HG03558 (cell line): ENCODE data around the gene SEPTIN8.

Source experiments
- ATAC-seq: cut with Tn5 transposase; IDR thresholded peaks from one replicate; pipeline ENCODE4 v1.9.1; 2021; ENCODE audit warnings: moderate number of reproducible peaks; ENCODE audit not compliant: unreplicated experiment; ENCODE audit errors: extremely low read depth

Gene SEPTIN8, protein sequence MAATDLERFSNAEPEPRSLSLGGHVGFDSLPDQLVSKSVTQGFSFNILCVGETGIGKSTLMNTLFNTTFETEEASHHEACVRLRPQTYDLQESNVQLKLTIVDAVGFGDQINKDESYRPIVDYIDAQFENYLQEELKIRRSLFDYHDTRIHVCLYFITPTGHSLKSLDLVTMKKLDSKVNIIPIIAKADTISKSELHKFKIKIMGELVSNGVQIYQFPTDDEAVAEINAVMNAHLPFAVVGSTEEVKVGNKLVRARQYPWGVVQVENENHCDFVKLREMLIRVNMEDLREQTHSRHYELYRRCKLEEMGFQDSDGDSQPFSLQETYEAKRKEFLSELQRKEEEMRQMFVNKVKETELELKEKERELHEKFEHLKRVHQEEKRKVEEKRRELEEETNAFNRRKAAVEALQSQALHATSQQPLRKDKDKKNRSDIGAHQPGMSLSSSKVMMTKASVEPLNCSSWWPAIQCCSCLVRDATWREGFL

DNA sequence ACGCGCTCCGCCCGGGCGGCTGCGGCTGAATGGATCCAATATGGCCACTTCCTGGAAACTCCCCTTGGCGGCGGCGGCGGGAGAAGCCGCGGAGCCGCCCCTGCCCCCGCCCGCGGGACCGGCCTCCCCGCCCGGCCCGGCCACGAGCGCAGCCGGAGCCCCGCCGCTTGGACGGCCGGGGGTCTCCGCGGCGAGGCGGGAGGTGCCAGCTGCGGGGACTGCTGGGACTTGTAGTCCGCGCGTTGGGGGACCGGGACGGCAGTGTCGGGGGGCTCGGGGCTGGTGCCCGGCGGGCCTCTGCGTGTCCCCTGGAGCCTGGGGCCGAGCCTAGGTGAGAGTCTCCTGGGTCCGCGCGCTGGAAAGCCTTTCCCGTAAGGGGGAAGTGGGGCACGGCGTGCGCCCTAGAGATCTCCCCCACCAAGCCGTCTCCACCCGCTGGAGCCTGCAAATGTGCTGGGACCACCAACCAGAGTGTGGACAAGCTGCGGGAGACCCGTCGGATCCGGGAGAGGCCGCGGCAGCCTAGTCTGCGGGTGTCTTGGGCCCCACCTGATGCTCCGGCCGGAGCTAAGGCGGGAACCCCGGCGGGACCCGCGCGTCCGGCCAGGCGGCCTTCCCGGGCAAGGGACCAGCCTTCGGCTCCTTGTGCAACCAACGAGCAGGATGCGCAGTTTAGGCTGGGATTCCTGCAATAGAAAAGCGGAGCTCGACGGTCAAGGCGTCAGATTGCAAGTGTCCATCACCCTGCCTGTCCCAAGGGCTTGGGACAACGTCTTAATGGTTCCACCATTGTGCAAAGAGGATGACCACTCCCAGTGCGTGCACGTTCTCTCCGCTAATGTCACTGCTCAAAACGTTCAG is at the start of gene SEPTIN8:
TSS of gene SEPTIN8 (minus strand) at position 31 of the 861 bp plus-strand sequence. CDS start 102 bp downstream, outside the sequence.
- no peak for ATAC-seq

DNA sequence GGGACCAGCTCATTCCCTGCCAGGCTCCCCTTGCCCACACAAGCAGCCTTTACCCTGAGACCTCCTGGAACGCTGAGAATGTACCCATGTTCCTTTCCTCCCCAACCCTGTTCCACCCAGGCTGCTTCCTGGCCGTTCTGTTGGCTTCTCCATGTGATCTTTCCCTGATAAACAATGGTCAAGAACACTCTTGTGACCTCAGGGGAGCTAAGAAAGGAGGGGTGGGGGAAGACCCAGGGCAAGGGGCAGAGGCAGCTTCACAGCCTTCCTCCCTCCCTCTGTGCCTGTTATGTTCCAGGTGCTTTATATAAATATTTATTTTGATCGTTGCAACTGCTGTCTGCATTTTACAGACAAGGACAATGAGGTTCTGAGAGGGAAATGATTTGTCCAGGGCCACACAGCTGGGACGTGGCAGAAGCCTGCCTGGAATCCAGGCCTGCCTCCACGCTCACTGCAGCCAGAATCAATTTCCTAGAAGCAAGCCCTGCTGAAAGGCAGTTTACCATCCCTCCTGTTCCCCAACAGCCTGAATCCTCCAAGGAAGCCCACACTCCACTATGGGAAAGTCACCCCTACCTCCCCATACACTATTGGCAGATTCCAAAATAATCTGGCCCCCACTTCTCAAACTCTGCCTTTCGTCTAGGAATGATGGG is 49.5 kb upstream of the SEPTIN8 start:
- ATAC-seq = no peak

DNA sequence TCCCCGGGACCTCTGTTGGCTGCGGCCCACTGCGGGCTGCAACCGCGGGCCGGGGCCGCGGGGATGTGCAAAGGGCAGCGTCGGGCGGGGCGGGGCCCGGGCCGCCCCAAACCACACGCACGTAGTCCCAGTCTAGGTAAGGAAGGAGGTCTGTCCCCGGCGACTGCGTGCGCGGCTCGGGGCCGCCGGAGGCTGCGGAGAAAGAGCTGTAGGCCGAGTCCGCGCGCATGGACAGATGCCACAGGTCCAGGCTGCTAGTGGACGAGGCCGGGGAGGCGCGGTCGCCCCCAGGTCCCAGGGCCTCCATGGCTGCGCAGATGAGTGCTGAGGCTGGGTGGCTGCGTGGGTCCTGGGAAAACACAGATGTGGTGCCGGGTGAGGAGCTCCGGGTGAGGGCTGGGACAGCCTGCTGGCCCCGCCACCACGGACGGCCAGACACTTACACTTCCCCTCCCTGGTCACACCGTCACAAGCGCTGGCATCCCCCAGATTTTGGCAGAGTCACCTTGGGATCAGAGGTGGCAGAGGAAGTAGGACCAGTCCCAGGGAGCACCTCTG is 48.9 kb upstream of the SEPTIN8 start:
- ATAC-seq = no peak

DNA sequence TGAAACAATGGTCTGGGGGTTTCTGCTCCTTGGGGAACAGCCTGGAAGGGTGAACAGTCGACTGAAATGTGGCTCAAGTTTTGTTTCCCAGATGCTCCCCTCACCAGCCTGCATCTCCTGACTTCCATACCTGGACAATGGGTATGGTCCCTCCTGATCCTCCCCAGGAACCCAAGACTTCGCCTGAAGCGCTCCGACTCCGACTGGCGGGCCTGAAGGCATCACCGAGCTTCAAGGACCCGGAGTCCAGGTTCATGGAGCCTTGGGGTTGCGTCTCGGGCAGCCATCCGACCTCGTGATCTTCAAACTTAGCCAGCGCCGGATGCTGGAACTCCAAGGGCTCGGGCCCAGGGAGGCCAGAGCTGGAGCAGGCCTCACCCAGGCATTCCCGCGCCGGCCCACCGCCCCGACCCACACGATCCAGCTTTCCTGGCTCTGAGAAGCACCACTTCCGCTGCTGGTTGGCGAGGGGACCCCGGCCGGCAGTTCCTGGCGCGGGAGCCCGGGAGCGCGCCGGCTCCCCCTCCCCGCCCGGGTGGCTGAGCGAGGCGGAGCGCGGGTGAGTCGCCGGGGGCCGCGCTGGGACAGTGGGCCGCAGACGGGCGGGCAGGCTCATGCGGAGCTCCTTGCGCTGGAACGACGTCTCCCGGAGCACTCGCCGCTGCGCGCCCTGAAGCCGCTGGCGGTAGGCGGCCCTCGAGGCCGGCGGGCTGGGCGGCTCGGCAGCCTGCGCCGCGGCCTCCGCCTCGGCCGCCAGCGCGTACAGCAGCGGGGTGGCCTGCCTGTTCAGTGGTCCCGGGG is 48.2 kb upstream of the SEPTIN8 start:
- ATAC-seq = no peak

DNA sequence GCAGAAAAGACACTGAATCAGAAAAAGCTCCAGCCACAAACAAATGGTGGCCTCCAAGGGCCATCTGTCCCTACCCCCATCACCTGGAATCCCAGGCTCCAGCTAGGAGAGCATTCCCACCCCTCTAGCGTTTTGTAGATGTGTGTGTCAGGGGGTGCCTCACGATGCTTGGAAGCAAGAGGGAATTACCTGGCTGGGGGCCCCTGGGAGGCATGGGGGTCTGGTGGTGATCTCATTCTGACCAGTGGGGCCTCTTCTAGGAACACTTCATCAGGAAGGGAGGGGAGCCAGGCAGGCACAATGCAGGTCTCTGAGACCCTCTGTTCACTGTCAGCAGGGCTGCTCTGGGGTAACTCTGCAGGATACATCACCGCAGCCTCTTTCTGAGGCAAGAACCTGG is 47.4 kb upstream of the SEPTIN8 start:
- no peak for ATAC-seq

DNA sequence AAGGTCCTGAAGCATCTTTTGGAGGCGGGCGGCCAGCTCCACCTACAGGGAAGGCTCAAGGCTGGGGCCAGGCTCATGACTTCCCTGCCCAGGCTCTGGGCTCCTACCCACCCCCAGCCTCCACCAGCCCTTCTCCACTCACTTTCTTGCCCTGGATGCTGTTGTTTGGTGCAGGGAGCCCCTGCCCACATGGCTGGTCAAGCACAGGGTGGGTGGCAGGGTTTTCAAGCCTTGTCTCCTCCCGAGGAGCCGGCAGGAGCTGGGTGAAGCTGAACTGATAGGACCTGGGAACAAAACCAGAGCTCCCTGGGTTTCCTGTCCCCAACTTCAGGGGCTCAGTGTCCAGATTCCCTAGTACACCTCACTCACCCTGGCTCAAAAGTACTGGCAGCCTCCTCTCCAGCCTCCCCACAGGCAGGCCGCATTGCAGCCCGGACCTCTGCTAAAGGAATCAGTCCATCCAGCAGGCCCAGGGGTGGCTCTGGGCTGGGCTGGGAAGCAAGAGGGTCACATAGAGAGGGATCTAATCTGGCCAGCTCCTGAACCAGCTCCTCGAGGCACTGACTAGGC is 46.5 kb upstream of the SEPTIN8 start:
- no peak for ATAC-seq

DNA sequence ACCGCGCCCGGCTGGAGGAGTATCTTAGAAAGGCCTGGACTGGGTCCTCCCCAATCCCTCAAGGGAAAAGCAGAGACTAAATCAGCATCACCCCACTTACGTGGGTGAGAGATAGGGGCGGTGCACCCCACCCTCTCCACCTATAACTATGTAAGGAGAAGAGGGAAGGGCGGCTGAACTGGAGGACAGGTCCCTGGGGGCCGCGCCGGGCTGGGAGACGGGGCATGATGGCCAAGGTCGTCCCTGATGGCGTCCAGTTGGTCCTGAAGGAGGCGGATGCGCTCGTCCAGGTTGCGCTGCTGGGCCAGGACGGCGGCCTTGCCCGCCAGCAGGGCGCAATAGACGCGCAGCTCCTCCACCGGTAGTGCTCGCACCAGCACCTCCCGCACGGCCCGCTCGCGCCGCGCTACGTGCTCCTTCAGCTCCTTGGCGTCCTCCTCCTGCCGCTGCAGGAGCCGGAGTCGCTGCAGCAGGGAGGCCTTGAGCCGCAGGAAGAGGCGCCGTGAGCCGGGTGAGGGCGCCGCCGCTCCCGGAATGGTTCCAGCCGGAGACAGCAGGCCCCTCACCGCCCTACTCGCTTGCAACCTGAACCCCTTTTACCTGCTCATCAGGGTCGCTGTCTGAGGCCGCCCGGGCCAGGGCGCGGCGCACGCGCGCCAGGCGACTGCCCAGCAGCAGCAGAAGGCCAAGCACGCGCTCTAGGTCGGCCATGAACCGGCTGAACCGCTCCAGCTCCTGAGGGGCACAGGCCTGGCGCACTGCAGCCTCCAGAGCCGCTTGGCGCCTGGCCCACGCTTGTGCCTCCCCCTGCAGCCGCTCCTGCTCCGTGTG is 45.8 kb upstream of the SEPTIN8 start:
- ATAC-seq = no peak

DNA sequence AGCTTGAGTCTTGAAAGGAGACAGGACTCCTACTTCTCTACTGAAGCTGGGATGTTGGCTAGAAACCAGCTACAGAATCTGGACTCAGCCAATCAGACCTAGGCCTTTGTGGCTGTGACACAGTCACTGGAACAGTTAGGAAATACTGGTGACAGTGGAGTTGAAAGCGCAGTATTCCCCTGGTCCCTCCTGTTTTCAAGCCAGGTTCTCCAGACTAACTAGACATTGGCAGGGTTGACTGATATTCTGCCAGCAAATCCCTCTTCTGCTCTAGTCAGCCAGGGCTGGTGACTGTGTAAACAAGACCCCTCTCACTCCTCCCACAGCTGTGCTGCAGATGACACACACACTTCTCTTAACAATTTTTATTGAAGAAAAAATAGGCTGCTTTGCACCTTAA is 44.8 kb upstream of the SEPTIN8 start:
- ATAC-seq = no peak

DNA sequence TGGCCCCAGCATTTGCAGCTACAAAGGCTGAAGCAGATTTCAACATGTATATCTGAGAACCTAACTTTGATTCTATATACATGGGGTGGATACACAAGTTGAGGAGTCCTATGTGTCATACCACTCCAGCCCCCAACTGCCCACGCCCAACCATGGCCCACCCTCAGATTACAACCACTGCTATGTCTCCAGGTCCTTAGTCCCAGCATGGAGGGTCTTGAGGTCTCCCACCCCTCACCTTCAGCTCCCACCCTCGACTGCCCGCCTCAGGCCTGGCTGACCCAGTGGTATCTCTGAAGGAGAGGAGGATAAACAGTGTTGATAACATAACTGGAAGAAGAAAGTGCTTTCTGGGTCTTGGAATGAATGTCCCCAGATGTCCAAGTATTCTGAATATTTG is 44.3 kb upstream of the SEPTIN8 start:
- ATAC-seq = no peak

DNA sequence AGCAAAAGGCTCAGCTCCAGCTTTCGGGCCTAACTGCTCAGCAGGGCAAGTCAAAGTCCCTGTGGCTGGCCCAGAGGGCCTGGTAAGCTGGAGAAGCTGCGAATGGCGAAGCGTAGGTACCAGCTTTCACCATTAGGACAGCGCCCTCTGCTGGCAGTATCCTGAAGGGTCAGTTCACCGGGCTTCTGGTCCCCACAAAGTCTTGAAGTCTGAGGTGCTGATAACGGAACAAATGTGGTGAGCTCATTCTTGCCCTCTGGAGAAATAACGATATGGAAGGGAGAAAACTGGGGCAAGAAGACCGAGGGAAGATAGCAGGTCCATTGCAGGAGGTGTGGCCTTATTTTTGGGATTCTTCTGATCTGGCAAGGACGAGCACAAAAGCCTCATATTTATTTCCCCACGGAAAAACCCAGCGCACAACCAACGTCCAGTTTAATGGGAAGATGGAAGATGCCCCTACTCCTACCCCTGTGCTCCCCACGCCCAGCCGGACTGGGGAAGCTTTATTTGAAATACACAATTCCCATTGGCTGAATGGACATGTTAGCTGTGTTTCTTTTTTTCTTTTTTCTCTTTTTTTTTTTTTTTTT is 43.2 kb upstream of the SEPTIN8 start:
- ATAC-seq = no peak

DNA sequence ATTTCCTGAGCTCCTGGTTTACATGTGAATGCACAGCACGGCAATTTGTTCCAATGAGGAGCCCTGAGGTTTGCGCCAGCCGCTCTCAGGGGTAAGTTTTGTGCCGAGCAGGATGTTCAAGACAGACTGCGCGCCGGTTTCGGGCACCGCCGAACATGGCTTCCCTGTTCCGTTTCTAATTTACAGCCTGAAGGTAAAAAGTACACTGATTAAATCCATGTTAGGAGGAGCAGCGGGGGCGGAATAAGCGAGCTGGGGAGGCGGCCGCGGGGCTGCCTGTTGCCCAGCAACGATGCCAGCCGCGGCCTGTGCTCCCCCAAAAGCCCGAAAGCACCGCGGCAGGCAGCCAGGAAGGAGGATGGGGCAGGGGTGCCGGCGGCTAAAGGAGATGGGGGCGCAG is 42.4 kb upstream of the SEPTIN8 start:
- no peak for ATAC-seq

DNA sequence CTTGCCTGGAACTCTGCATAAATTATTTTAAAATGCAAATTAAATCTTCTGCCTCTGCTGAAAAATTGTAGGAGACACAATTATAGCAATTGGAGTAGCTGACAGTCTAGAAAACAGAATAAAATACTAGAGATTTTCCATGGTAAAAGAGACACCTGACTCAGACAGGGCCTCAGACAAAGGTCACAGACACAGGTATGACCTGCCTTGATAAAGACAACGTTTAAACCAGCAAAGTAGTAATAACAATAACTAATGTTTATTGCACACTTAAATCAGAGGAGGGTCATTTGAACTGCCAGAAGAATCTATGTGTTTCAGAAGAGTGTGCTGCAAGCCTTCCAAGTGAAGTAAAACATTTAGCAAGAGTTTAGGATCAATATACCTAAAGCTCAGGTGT is 40.0 kb upstream of the SEPTIN8 start:
- ATAC-seq = no peak

DNA sequence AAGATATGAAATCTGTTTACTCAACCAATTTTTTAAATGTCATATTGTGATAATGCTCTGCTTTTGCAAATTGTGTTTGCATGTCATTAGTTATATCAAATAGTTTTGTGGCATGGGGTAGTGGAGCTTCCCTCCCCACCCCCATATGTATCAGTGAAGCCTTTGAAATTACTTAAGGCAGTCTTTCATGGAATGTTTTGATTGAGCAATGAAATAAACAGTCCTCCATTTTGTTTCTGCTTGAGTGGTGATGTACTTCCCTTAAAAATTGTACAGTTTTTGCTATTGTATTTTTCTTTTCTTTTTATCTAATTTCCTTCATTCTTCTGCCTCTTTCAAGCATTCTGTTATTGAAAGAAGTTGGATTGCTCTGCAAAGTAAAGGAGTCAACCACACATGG is 39.5 kb upstream of the SEPTIN8 start:
- ATAC-seq = no peak

DNA sequence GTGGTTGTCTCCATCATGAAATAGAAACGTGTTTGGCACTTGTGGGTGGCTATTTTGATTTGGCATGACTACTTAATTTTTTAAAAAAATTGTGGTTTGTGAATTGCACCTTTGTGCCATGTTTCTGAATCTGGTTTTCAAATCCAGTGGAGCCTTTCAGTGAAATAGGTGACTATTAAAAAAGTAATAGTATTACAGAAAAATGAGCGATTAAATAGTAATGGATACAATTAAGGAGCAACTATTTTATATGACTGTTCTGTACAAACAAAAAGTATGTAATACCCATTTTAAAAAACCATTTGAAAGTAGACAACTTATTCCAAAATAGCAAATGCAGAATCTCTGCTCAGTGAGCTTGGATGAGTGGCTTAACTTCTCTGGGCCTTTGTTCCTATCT is 39.0 kb upstream of the SEPTIN8 start:
- ATAC-seq = no peak

DNA sequence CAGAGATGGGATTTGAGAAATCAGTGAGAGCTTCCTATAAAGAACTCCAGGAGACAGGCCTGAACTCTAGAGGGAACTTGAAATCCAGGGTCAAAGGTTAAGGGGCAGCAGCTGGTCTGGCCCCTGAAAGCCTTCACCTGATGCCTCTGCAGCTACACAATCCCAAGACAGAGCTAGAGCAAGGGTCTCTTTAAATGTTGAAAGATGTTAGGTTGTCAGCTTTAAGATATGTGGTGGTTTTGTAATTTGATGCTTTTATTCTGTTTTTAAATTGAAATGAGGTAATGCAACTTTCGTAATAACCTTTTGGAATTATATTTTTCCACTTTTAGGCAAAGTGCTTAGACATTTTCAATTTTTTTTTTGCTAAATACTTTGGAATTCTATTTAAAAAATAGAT is 38.4 kb upstream of the SEPTIN8 start:
- ATAC-seq = no peak

DNA sequence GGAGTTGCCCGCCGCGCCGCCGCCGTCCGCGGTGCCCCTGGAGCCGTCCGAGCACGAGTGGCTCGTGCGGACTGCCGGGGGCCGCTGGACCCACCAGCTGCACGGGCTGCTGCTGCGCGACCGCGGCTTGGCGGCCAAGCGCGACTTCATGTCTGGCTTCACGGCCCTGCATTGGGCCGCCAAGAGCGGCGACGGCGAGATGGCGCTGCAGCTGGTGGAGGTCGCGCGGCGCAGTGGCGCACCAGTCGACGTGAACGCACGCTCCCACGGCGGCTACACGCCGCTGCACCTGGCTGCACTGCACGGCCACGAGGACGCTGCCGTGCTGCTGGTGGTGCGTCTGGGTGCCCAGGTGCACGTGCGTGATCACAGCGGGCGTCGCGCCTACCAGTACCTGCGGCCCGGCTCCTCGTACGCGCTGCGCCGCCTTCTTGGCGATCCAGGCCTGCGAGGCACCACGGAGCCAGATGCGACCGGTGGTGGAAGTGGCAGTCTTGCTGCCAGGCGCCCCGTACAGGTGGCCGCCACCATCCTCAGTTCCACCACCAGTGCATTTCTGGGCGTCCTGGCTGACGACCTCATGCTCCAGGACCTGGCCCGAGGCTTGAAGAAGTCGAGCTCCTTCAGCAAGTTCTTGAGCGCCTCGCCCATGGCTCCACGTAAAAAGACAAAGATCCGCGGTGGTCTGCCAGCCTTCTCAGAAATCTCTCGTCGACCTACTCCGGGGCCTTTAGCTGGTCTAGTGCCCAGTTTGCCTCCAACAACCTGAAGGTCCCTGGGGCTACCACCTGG is 37.7 kb upstream of the SEPTIN8 start:
- ATAC-seq = no peak
